Lower leg skin (tissue), 3 donors: ENCODE data around the gene PLIN4.

Experiments used
- POLR2A ChIP-seq, 2 donors: fragments of 450-650 bp; IDR thresholded peaks; one replicate each; pipeline ENCODE4 v1.6.1; 2016 to 2017; ENCODE audit warnings: antibody characterized with exemption in 2 of 2, mild to moderate bottlenecking in 1 of 2, moderate library complexity in 1 of 2
- TF ChIP-seq, protein P1 (sequence below), 3 donors: fragments of 450-650 bp; IDR thresholded peaks; one replicate each; pipeline ENCODE4 v1.5.1; 2016; ENCODE audit warnings: antibody characterized with exemption in 3 of 3, mild to moderate bottlenecking in 3 of 3, moderate library complexity in 2 of 3

DNA sequence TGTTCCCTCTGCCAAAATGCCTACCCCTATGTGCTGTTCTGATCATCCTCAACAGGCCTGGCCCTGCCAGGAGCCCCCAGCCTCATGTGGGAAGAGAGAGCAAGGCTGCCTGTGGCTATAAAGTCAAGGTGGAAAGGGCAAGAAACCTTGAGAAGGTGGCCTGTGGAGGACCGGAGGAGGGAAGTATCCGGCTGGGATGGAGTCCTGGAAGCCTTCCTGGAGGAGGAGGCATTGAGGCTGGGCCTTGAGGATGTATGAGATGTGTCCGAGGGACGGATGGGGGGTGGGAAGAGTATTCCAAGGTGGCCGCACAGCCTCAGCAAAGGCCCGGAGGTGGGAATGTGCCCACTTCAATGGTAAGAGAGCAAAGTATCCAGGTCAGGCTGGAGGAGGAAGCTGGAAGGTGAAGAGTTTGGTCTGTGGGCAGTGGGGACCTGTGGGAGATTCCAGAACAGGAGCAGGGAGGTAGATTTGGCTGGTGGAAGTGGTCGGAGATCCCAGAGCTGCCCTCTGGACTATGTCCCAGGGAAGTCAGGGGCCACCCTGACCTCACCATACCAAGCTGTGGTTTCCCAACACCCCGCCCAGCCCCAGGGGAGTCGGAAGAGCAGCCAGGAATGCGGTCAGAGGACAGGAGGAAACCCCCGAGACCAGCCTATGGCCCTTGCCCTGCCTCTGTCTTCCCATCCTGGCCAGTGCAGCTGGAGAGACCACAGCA is 3.0 kb upstream of the PLIN4 start:
- TF ChIP-seq, protein P1, sequence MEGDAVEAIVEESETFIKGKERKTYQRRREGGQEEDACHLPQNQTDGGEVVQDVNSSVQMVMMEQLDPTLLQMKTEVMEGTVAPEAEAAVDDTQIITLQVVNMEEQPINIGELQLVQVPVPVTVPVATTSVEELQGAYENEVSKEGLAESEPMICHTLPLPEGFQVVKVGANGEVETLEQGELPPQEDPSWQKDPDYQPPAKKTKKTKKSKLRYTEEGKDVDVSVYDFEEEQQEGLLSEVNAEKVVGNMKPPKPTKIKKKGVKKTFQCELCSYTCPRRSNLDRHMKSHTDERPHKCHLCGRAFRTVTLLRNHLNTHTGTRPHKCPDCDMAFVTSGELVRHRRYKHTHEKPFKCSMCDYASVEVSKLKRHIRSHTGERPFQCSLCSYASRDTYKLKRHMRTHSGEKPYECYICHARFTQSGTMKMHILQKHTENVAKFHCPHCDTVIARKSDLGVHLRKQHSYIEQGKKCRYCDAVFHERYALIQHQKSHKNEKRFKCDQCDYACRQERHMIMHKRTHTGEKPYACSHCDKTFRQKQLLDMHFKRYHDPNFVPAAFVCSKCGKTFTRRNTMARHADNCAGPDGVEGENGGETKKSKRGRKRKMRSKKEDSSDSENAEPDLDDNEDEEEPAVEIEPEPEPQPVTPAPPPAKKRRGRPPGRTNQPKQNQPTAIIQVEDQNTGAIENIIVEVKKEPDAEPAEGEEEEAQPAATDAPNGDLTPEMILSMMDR (IDR thresholded peaks at IDR 0.05): no peak
- no peak for TF ChIP-seq POLR2A (IDR thresholded peaks at IDR 0.05)
